Common myeloid progenitor, CD34-positive (primary cell): ENCODE results near the gene AAK1.

Experiments
- CTCF ChIA-PET: fragments of 350-600 bp; sonication (Branson Sonifier 250); formaldehyde crosslinking; loops from one replicate; lab custom pipeline; 2021; ENCODE audit warnings: antibody characterized with exemption; lab: Charles Lee
- POLR2A ChIA-PET: fragments of 350-600 bp; sonication (Branson Sonifier 250); formaldehyde crosslinking; loops from one replicate; lab custom pipeline; 2021; ENCODE audit warnings: antibody characterized with exemption; lab: Charles Lee
- DNase-seq, 3 donors: peaks; one replicate each; pipeline versions ENCODE4 v3.0.0 to v3.0.0-alpha.2; 2013
- H3K27ac ChIP-seq, 2 experiments: 1 replicate in 1 of 2; 2 replicates in 1 of 2; pipeline ENCODE4 v1.7.0; 2013; ENCODE audit warnings: inconsistent platforms in 2 of 2, low read length in 2 of 2, mild to moderate bottlenecking in 2 of 2, low read depth in 1 of 2, moderate library complexity in 1 of 2; ENCODE audit not compliant: severe bottlenecking in 2 of 2, insufficient read depth in 1 of 2, poor library complexity in 1 of 2
- H3K27me3 ChIP-seq, 5 experiments: replicated peaks in 2 of 5; 1 replicate in 3 of 5; 2 replicates in 2 of 5; pipeline versions ENCODE4 v1.6.1 to v1.7.0; 2013; ENCODE audit warnings: low read length in 4 of 5, mild to moderate bottlenecking in 2 of 5, moderate library complexity in 2 of 5, inconsistent platforms in 1 of 5; ENCODE audit not compliant: insufficient read depth in 5 of 5, control insufficient read depth in 4 of 5
- H3K36me3 ChIP-seq, 4 experiments: 1 replicate in 2 of 4; 2 replicates in 2 of 4; pipeline versions ENCODE4 v1.6.1 to v1.7.0; 2013; ENCODE audit warnings: low read length in 3 of 4, control low read depth in 1 of 4, mild to moderate bottlenecking in 1 of 4; ENCODE audit not compliant: control insufficient read depth in 4 of 4, insufficient read depth in 4 of 4
- H3K4me1 ChIP-seq, 4 experiments: 1 replicate in 3 of 4; 2 replicates in 1 of 4; pipeline versions ENCODE4 v1.6.1 to v1.7.1; 2013; ENCODE audit warnings: low read length in 3 of 4, mild to moderate bottlenecking in 3 of 4, control low read depth in 1 of 4, inconsistent platforms in 1 of 4, moderate library complexity in 1 of 4; ENCODE audit not compliant: control insufficient read depth in 4 of 4, insufficient read depth in 4 of 4; ENCODE audit errors: control extremely low read depth in 1 of 4
- H3K4me3 ChIP-seq, 7 experiments: 1 replicate in 4 of 7; 2 replicates in 3 of 7; pipeline versions ENCODE4 v1.5.1 to v1.7.0; 2013; ENCODE audit warnings: mild to moderate bottlenecking in 7 of 7, low read length in 6 of 7, moderate library complexity in 6 of 7, inconsistent platforms in 2 of 7, low read depth in 2 of 7, control low read depth in 1 of 7; ENCODE audit not compliant: insufficient read depth in 4 of 7, control insufficient read depth in 1 of 7; ENCODE audit errors: extremely low read depth in 1 of 7
- H3K9me3 ChIP-seq, 5 experiments: 1 replicate in 4 of 5; 2 replicates in 1 of 5; pipeline versions ENCODE4 v1.6.1 to v1.7.1; 2013; ENCODE audit warnings: low read length in 4 of 5, mild to moderate bottlenecking in 2 of 5, inconsistent platforms in 1 of 5, low read depth in 1 of 5, moderate library complexity in 1 of 5; ENCODE audit not compliant: control insufficient read depth in 4 of 5, insufficient read depth in 2 of 5; ENCODE audit errors: control extremely low read depth in 1 of 5
- WGBS: methylation state at CpG from one replicate; pipeline ENCODE4 v1.1.5; 2013; ENCODE audit not compliant: insufficient coverage; 5-methylcytosine and 5-hydroxymethylcytosine counted together

AAK1 gene

GRCh38 chr2:69645921-69646320, 2.4 kb upstream of the AAK1 start:
- peaks cover 18 to 67% (median 44%) of the 10 kb centered on the region in 4 experiments for H3K4me1 ChIP-seq
- no peaks in the 10 kb centered on the region for H3K27me3 ChIP-seq
- CTCF ChIA-PET = interaction anchor here (0.8 to 3.7 kb wide), 8 partner anchors 9 to 148 kb away, joined by 3 to 13 read pairs (median 4); no protein-coding TSS in a partner anchor

GRCh38 chr2:69645031-69645431, 1.5 kb upstream of the AAK1 start:
- Histone ChIP-seq H3K27me3 (no peaks in the 10 kb centered on the region), H3K4me1 (peaks cover 18 to 64% (median 39%) of the 10 kb centered on the region in 4 experiments), H3K4me3 (peak overlapping the region in 6 of 7 experiments; percentile 71 to 98 (median 89)), H3K9me3 (peaks cover 0 to 2% (median 0%) of the 10 kb centered on the region in 5 experiments), H3K27ac (peak overlapping the region in 1 of 2 experiments; percentile 84), H3K36me3 (no peaks in the 10 kb centered on the region)
- DNase-seq = peak in 2 of 3 donors; percentile 49 to 68
- WGBS = 0% methylated on average over 3 of the region's 7 CpGs
- ChIA-PET POLR2A (interaction anchor here (0.8 to 0.9 kb wide), 2 partner anchors 30 to 62 kb away, joined by 3 read pairs; no protein-coding TSS in a partner anchor), CTCF (interaction anchor here (1.0 to 3.7 kb wide), 6 partner anchors 11 to 79 kb away, joined by 3 to 13 read pairs (median 5); no protein-coding TSS in a partner anchor)

More at GRCh38 chr2:69645921-69646320, 2.4 kb upstream of the AAK1 start:
- DNase-seq = no peak
- 42% methylated on average over 2 of the region's 2 CpGs for WGBS
- peaks cover 0 to 2% (median 0%) of the 10 kb centered on the region in 5 experiments for H3K9me3 ChIP-seq
- no peaks in the 10 kb centered on the region for H3K36me3 ChIP-seq
- H3K27ac ChIP-seq = no peak overlapping the region
- no peak overlapping the region for H3K4me3 ChIP-seq
- POLR2A ChIA-PET = no interaction called here

GRCh38 chr2:69644506-69644979, 1.0 kb upstream of the AAK1 start:
- no peaks in the 10 kb centered on the region for H3K27me3 ChIP-seq
- no peaks in the 10 kb centered on the region for H3K36me3 ChIP-seq
- peaks cover 18 to 64% (median 39%) of the 10 kb centered on the region in 4 experiments for H3K4me1 ChIP-seq
- peaks cover 0 to 2% (median 0%) of the 10 kb centered on the region in 5 experiments for H3K9me3 ChIP-seq
- H3K4me3 ChIP-seq = peak overlapping the region; percentile 71 to 98 (median 85)
- peak overlapping the region; percentile 58 to 84 for H3K27ac ChIP-seq
- WGBS = 2% methylated on average over 13 of the region's 15 CpGs
- DNase-seq = no peak
- ChIA-PET CTCF (interaction anchor here (1.0 to 3.7 kb wide), 6 partner anchors 16 to 79 kb away, joined by 3 to 13 read pairs (median 5); no protein-coding TSS in a partner anchor), POLR2A (interaction anchor here (0.8 to 2.2 kb wide), 3 partner anchors 30 to 62 kb away, joined by 3 to 6 read pairs (median 3); no protein-coding TSS in a partner anchor)

DNA sequence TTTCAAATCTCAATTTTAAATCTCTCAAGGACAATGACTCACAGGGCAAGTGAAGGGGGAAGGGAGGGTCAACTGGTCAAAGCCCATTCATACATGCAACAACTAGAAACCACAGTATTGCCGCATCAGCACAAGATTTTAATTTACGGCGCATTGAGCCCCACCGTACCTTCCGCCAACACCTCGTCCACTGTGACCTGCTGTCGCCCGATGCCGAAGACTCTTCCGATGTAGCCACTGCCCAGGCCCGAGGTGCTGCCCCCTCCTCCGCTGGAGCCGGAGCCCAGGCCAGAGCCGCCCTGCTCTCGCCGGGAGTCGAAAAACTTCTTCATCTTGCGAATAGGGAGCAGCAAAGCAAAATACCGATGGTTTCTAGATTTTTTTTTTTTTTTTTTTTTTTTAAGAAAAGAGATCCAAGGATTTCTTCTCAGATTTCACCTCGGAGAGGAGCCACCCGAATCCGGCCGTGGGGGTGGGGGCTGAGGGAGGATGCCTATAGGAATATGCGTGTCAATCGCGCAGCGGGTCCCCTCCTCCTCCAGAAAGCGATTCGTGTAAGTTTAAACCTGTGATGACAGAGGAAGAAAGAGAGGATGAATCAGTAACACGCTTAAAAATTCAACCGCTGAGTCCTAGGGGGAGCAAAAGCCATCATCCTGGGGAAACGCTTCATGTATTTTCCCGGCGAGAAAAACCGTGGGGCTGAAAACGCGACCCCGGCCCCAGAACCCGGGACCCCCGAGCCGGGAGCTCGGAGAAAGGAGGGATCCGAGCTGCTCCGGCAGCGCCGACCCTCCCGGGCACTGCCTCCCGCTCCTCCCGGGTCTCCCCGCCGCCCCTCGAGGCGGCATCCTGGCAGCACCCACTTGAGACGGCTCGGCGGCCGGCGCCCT, 584 bp downstream of the AAK1 start:
- peak in 2 of 3 donors; percentile 59 to 73 for DNase-seq
- H3K27ac ChIP-seq = peak overlapping the region; percentile 26 to 84
- H3K4me3 ChIP-seq = peak overlapping the region; percentile 71 to 98 (median 85)
- 0% methylated on average over 36 of the region's 58 CpGs for WGBS
- ChIA-PET CTCF (interaction anchor here (0.8 to 3.7 kb wide), 3 partner anchors 9 to 77 kb away, joined by 3 to 13 read pairs (median 7); no protein-coding TSS in a partner anchor), POLR2A (interaction anchor here (1.0 to 2.2 kb wide), 4 partner anchors 14 to 215 kb away, joined by 3 to 6 read pairs (median 4); no protein-coding TSS in a partner anchor)
- peaks cover 18 to 57% (median 37%) of the 10 kb centered on the region in 4 experiments for H3K4me1 ChIP-seq
- H3K36me3 ChIP-seq = peaks cover 0 to 1% (median 0%) of the 10 kb centered on the region in 4 experiments
- H3K9me3 ChIP-seq = peaks cover 0 to 2% (median 0%) of the 10 kb centered on the region in 5 experiments
- H3K27me3 ChIP-seq = no peaks in the 10 kb centered on the region

- peak overlapping the region in 6 of 7 experiments; percentile 71 to 98 (median 89) for H3K4me3 ChIP-seq
- 79% methylated on average over 4 of the region's 12 CpGs for WGBS
- H3K36me3 ChIP-seq = peaks cover 0 to 3% (median 3%) of the 10 kb centered on the region in 4 experiments
- ChIA-PET CTCF (interaction anchor here (0.8 kb wide), 1 partner anchor 77 kb away, joined by 3 read pairs; no protein-coding TSS in a partner anchor), POLR2A (no interaction called here)
- H3K4me1 ChIP-seq = peaks cover 18 to 55% (median 36%) of the 10 kb centered on the region in 4 experiments
- peaks cover 0 to 2% (median 0%) of the 10 kb centered on the region in 5 experiments for H3K9me3 ChIP-seq
- no peaks in the 10 kb centered on the region for H3K27me3 ChIP-seq
- H3K27ac ChIP-seq = peak overlapping the region in 1 of 2 experiments; percentile 84
- DNase-seq = no peak
Measured at GRCh38 chr2:69641887-69642708, 1.4 kb downstream of the AAK1 start.

- POLR2A ChIA-PET = no interaction called here
Measured at GRCh38 chr2:69641471-69641870, 2.1 kb downstream of the AAK1 start.

More at GRCh38 chr2:69641471-69641870, 2.1 kb downstream of the AAK1 start:
- DNase-seq = no peak
- no peaks in the 10 kb centered on the region for H3K27me3 ChIP-seq
- H3K36me3 ChIP-seq = peaks cover 0 to 3% (median 3%) of the 10 kb centered on the region in 4 experiments
- H3K4me1 ChIP-seq = peaks cover 18 to 50% (median 36%) of the 10 kb centered on the region in 4 experiments
- WGBS = 100% methylated on average over 2 of the region's 3 CpGs
- CTCF ChIA-PET = interaction anchor here (0.8 to 1.4 kb wide), 2 partner anchors 23 to 76 kb away, joined by 3 read pairs; no protein-coding TSS in a partner anchor
- peak overlapping the region in 5 of 7 experiments; percentile 13 to 98 (median 85) for H3K4me3 ChIP-seq
- H3K27ac ChIP-seq = no peak overlapping the region
- no peaks in the 10 kb centered on the region for H3K9me3 ChIP-seq
